ENCODE measurements around the gene TTF1.

DNA sequence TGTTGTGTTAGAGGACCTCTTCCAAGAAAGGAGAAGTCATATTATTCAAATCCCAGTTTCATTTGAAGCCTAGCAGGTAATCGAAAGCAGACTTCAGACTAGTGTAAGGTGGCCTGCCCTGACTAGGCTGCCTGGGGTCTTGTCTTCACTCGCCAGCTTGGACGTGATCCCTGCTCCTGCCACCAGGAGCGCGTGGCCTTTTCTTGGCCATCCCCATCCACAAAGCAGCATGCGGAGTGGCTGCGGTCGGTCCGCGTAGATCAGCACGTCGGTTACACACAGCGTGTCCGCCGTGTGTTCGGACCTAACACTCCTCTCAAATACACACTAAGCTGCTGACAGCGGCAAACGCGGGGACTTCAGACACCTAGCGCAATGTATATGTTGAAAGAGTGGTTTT is 40.7 kb upstream of the TTF1 start:
- TF ChIP-seq ZBTB43 (CRISPR knock-in tag; IDR thresholded peaks at IDR 0.05) (no peak), SREBF2 (CRISPR knock-in tag; IDR thresholded peaks at IDR 0.05) (no peak), GABPA (tag; conservative IDR thresholded peaks at IDR 0.05; ENCODE audit: low read depth) (no peak), BCLAF1 (IDR thresholded peaks at IDR 0.05; ENCODE audit: borderline replicate concordance in 1 of 2, control insufficient read depth in 1 of 2, low read depth in 2 of 2, low read length in 1 of 2) (no peak), ZNF274 (IDR thresholded peaks at IDR 0.05; ENCODE audit: borderline replicate concordance, low read depth, low read length) (no peak), SMARCC2 (IDR thresholded peaks at IDR 0.05; ENCODE audit: low read depth) (no peak)
- TF ChIP-seq, protein P1, sequence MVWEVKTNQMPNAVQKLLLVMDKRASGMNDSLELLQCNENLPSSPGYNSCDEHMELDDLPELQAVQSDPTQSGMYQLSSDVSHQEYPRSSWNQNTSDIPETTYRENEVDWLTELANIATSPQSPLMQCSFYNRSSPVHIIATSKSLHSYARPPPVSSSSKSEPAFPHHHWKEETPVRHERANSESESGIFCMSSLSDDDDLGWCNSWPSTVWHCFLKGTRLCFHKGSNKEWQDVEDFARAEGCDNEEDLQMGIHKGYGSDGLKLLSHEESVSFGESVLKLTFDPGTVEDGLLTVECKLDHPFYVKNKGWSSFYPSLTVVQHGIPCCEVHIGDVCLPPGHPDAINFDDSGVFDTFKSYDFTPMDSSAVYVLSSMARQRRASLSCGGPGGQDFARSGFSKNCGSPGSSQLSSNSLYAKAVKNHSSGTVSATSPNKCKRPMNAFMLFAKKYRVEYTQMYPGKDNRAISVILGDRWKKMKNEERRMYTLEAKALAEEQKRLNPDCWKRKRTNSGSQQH (CRISPR knock-in tag; IDR thresholded peaks at IDR 0.05): no peak

Measured in K562 (cell line).